Panc1 (cell line): ENCODE measurements around the gene ZSCAN22. TPM values are rescaled to one million over a fixed set of nuclear protein-coding genes. Genes with fewer than 3 reads are reported as not detected.

Source experiments
- ATAC-seq: fragments of 200-7000 bp; cut with Tn5 transposase; 2 replicates; pipeline ENCODE4 v1.9.1; 2020; ENCODE audit warnings: mild to moderate bottlenecking, moderate library complexity
- BruUV-seq: library from RNA; stranded (reverse); fragments of 400-500 nt; replicated peaks from 2 replicates; lab custom pipeline; 2021; lab: Mats Ljungman, UMichigan
- CTCF ChIA-PET: fragments of 300-600 bp; sonication (Branson Sonifier 250); formaldehyde crosslinking; loops from one replicate; lab custom pipeline; 2022; ENCODE audit warnings: antibody characterized with exemption; lab: Charles Lee
- POLR2A ChIA-PET: fragments of 300-600 bp; sonication (Branson Sonifier 250); formaldehyde crosslinking; loops from one replicate; lab custom pipeline; 2022; ENCODE audit warnings: antibody characterized with exemption; lab: Charles Lee
- DNase-seq: peaks from one replicate; pipeline ENCODE4 v3.0.0-alpha.2; 2010; ENCODE audit warnings: low read depth, low spot score
- H3K27ac ChIP-seq: 2 replicates; pipeline ENCODE4 v1.5.1; 2011; ENCODE audit warnings: mild to moderate bottlenecking, low read length, inconsistent platforms
- H3K27me3 ChIP-seq: fragments of 200-500 bp; sonication (Bioruptor generic); 2 replicates; pipeline ENCODE4 v1.6.0; 2014; ENCODE audit warnings: low read length, inconsistent platforms; ENCODE audit not compliant: control insufficient read depth, insufficient read depth
- H3K36me3 ChIP-seq: fragments of 200-500 bp; sonication (Bioruptor generic); 2 replicates; pipeline ENCODE4 v1.5.1; 2014; ENCODE audit warnings: inconsistent platforms, mild to moderate bottlenecking, low read length, moderate library complexity; ENCODE audit not compliant: control insufficient read depth, insufficient read depth
- H3K4me1 ChIP-seq: 2 replicates; pipeline ENCODE4 v1.5.1; 2011; ENCODE audit warnings: inconsistent platforms, mild to moderate bottlenecking, low read length, moderate library complexity; ENCODE audit not compliant: control insufficient read depth, insufficient read depth
- H3K4me3 ChIP-seq, 2 experiments: 2 replicates each; pipeline ENCODE4 v1.5.1; 2011 to 2012; ENCODE audit warnings: low read depth in 2 of 2, low read length in 2 of 2, mild to moderate bottlenecking in 2 of 2, inconsistent platforms in 1 of 2, moderate library complexity in 1 of 2
- H3K9me3 ChIP-seq: fragments of 200-500 bp; sonication (Bioruptor generic); 2 replicates; pipeline ENCODE4 v1.5.1; 2014; ENCODE audit warnings: low read depth, mild to moderate bottlenecking, inconsistent platforms, low read length, moderate library complexity; ENCODE audit not compliant: control insufficient read depth, insufficient read depth
- CTCF ChIP-seq: fragments of 450-650 bp; IDR thresholded peaks from 2 replicates; pipeline ENCODE4 v1.5.1; 2017; ENCODE audit warnings: mild to moderate bottlenecking
- POLR2AphosphoS5 ChIP-seq: IDR thresholded peaks from 2 replicates; pipeline ENCODE4 v1.6.1; 2012; ENCODE audit warnings: mild to moderate bottlenecking, low read depth, low read length, moderate library complexity
- REST ChIP-seq, 2 experiments: IDR thresholded peaks; 2 replicates each; pipeline ENCODE4 v1.6.1; 2011 to 2012; ENCODE audit warnings: low read depth in 2 of 2, control low read depth in 1 of 2, low read length in 1 of 2, mild to moderate bottlenecking in 1 of 2, moderate library complexity in 1 of 2; ENCODE audit not compliant: insufficient read depth in 1 of 2
- SIN3A ChIP-seq: IDR thresholded peaks from 2 replicates; pipeline ENCODE4 v1.6.1; 2012; ENCODE audit warnings: low read depth, mild to moderate bottlenecking, low read length, moderate library complexity, borderline replicate concordance; ENCODE audit not compliant: insufficient read depth
- TCF7L2 ChIP-seq: IDR thresholded peaks from 2 replicates; pipeline ENCODE4 v1.6.1; 2011; ENCODE audit warnings: mild to moderate bottlenecking, low read depth, low read length, inconsistent platforms
- in situ Hi-C: cut with HindIII; loops from 2 replicates; pipeline ENCODE4 v1.10.0; 2016; ENCODE audit warnings: low sequenced_read_pairs, low pct_unique_long_range_greater_than_20kb
- intact Hi-C: fragments of 100-400 bp; cut with micrococcal nuclease; formaldehyde crosslinking; loops from one replicate; pipeline ENCODE4 v1.10.0; 2022; ENCODE audit not compliant: unreplicated experiment
- total RNA-seq: library from RNA; stranded (reverse); gene quantifications from one replicate; pipeline ENCODE4 v1.2.1, GENCODE V29; 2021; ENCODE audit not compliant: unreplicated experiment

The ZSCAN22 gene
- total RNA-seq, 1 experiment from 2014 or later = 6.6 TPM

GRCh38 chr19:58296104-58296503 lies 30.7 kb upstream of the ZSCAN22 start:
- no peak for ATAC-seq
- no peak for DNase-seq
- in situ Hi-C loops (no loop called here), intact Hi-C loops (no loop called here)
- TF ChIP-seq POLR2AphosphoS5 (no peak), REST (IDR thresholded peaks at IDR 0.05; ENCODE audit: insufficient read depth in 1 of 2, low read depth in 2 of 2, low read length in 1 of 2) (no peak), SIN3A (no peak), TCF7L2 (no peak), CTCF (no peak)
- no peaks in the 10 kb centered on the region for H3K27me3 ChIP-seq
- H3K27ac ChIP-seq = no peak overlapping the region
- H3K4me3 ChIP-seq = no peak overlapping the region
- H3K9me3 ChIP-seq = peaks cover 37% of the 10 kb centered on the region
- H3K4me1 ChIP-seq = no peaks in the 10 kb centered on the region
- no TSS peak for BruUV-seq
- peaks cover 1% of the 10 kb centered on the region; the same call in 1 of the 2 replicates for H3K36me3 ChIP-seq
- ChIA-PET CTCF (no interaction called here), POLR2A (no interaction called here)

GRCh38 chr19:58300620-58301019 lies 26.2 kb upstream of the ZSCAN22 start:
- in situ Hi-C loops = no loop called here
- peaks cover 7% of the 10 kb centered on the region; the same call in 1 of the 2 replicates for H3K9me3 ChIP-seq
- no peak for TF ChIP-seq SIN3A
- TF ChIP-seq POLR2AphosphoS5 = no peak
- TF ChIP-seq TCF7L2 = no peak
- no peak for TF ChIP-seq CTCF
- TF ChIP-seq REST (IDR thresholded peaks at IDR 0.05; ENCODE audit: insufficient read depth in 1 of 2, low read depth in 2 of 2, low read length in 1 of 2) = peak; percentile 72 to 77
- peaks cover 3% of the 10 kb centered on the region for H3K36me3 ChIP-seq
- DNase-seq = no peak
- peaks cover 5% of the 10 kb centered on the region; the same call in 1 of the 2 replicates for H3K4me1 ChIP-seq
- no peak for ATAC-seq
- H3K27me3 ChIP-seq = no peaks in the 10 kb centered on the region
- no peak overlapping the region for H3K4me3 ChIP-seq
- ChIA-PET CTCF (no interaction called here), POLR2A (no interaction called here)
- intact Hi-C loops = no loop called here
- BruUV-seq = no TSS peak
- no peak overlapping the region for H3K27ac ChIP-seq
